RPMI8226 (cell line): Measurements from ENCODE around the gene JAG1.

Source experiments
- DNase-seq: peaks from one replicate; pipeline ENCODE4 v3.0.0-alpha.2; 2015

Gene JAG1

GRCh38 chr20:10699489-10699888, 25.7 kb upstream of the JAG1 start:
- DNase-seq: no peak

- DNase-seq: no peak
Observed at GRCh38 chr20:10696650-10697049, 22.9 kb upstream of the JAG1 start.

- no peak for DNase-seq
Observed at GRCh38 chr20:10689385-10689784, 15.6 kb upstream of the JAG1 start.

- no peak for DNase-seq
Observed at GRCh38 chr20:10687895-10688294, 14.1 kb upstream of the JAG1 start.

GRCh38 chr20:10686356-10687133, 12.7 kb upstream of the JAG1 start:
- no peak for DNase-seq

GRCh38 chr20:10683537-10683936, 9.7 kb upstream of the JAG1 start:
- no peak for DNase-seq

GRCh38 chr20:10682939-10683338, 9.1 kb upstream of the JAG1 start:
- no peak for DNase-seq

- DNase-seq: no peak
Observed at GRCh38 chr20:10681494-10681893, 7.7 kb upstream of the JAG1 start.

- no peak for DNase-seq
Observed at GRCh38 chr20:10680571-10680970, 6.8 kb upstream of the JAG1 start.

GRCh38 chr20:10679269-10679668, 5.5 kb upstream of the JAG1 start:
- no peak for DNase-seq

- DNase-seq: no peak
Observed at GRCh38 chr20:10676518-10676917, 2.7 kb upstream of the JAG1 start.

GRCh38 chr20:10675450-10675848, 1.6 kb upstream of the JAG1 start:
- no peak for DNase-seq

- DNase-seq: peak; percentile 88
Observed at GRCh38 chr20:10674684-10675449, 1.1 kb upstream of the JAG1 start.

- peak; percentile 60 for DNase-seq
Observed at GRCh38 chr20:10673176-10673841, 490 bp downstream of the JAG1 start.

GRCh38 chr20:10672624-10673127, 1.1 kb downstream of the JAG1 start:
- peak; percentile 77 for DNase-seq

GRCh38 chr20:10671919-10672623, 1.7 kb downstream of the JAG1 start:
- DNase-seq: peak; percentile 57

GRCh38 chr20:10671221-10671918, 2.4 kb downstream of the JAG1 start:
- DNase-seq: peak; percentile 91

GRCh38 chr20:10670501-10671220, 3.1 kb downstream of the JAG1 start:
- DNase-seq: peak; percentile 61

GRCh38 chr20:10669843-10670446, 3.9 kb downstream of the JAG1 start:
- peak; percentile 75 for DNase-seq

- no peak for DNase-seq
Observed at GRCh38 chr20:10668677-10669368, 5.0 kb downstream of the JAG1 start.
